Keratinocyte (primary cell): ENCODE data around the gene CACHD1. TPM values are rescaled to one million over a fixed set of nuclear protein-coding genes. Genes with fewer than 3 reads are reported as not detected.

ENCODE experiments used
- DNase-seq: peaks from one replicate; pipeline ENCODE4 v3.0.0-alpha.2; 2011; ENCODE audit warnings: low read depth, missing footprints, low spot score
- FAIRE-seq: peaks from 2 replicates; lab custom pipeline; 2011; peaks lifted over from hg19 to GRCh38; lab: Jason Lieb, UNC
- H2AFZ ChIP-seq: 2 replicates; pipeline ENCODE4 v1.6.0; 2012; ENCODE audit warnings: low read length, control low read depth, inconsistent platforms; ENCODE audit not compliant: control insufficient read depth
- H3K27ac ChIP-seq: 2 replicates; pipeline ENCODE4 v1.5.1; 2011; ENCODE audit warnings: low read length; ENCODE audit not compliant: control insufficient read depth, insufficient read depth
- H3K27me3 ChIP-seq: 3 replicates; pipeline ENCODE4 v1.6.0; 2011; ENCODE audit warnings: low read length; ENCODE audit not compliant: control insufficient read depth, insufficient read depth; ENCODE audit errors: extremely low read depth
- H3K36me3 ChIP-seq, 2 experiments: 2 replicates in 1 of 2; 3 replicates in 1 of 2; pipeline ENCODE4 v1.5.1; 2011; ENCODE audit warnings: low read length in 2 of 2, mild to moderate bottlenecking in 1 of 2; ENCODE audit not compliant: control insufficient read depth in 2 of 2, insufficient read depth in 2 of 2; ENCODE audit errors: extremely low read depth in 1 of 2
- H3K4me1 ChIP-seq: 3 replicates; pipeline ENCODE4 v1.5.1; 2011; ENCODE audit warnings: low read length; ENCODE audit not compliant: control insufficient read depth, insufficient read depth; ENCODE audit errors: extremely low read depth
- H3K4me2 ChIP-seq: 3 replicates; pipeline ENCODE4 v1.6.0; 2011; ENCODE audit warnings: low read depth, low read length; ENCODE audit not compliant: control insufficient read depth, insufficient read depth; ENCODE audit errors: extremely low read depth
- H3K4me3 ChIP-seq, 3 experiments: fragments of 200-600 bp in 1 of 3; sonication (generic) in 1 of 3; 2 replicates in 2 of 3; 3 replicates in 1 of 3; pipeline ENCODE4 v1.5.1; 2011 to 2016; ENCODE audit warnings: low read length in 3 of 3, mild to moderate bottlenecking in 3 of 3, control low read depth in 2 of 3, inconsistent platforms in 1 of 3, low read depth in 1 of 3, mixed read lengths in 1 of 3, mixed run types in 1 of 3, moderate library complexity in 1 of 3; ENCODE audit not compliant: control insufficient read depth in 2 of 3, insufficient read depth in 2 of 3; ENCODE audit errors: extremely low read depth in 1 of 3
- H3K79me2 ChIP-seq: 2 replicates; pipeline ENCODE4 v1.6.0; 2012; ENCODE audit warnings: low read length; ENCODE audit not compliant: control insufficient read depth, insufficient read depth
- H3K9ac ChIP-seq: 3 replicates; pipeline ENCODE4 v1.6.0; 2011; ENCODE audit warnings: low read length; ENCODE audit not compliant: control insufficient read depth, insufficient read depth; ENCODE audit errors: extremely low read depth
- H3K9me1 ChIP-seq: 3 replicates; pipeline ENCODE4 v1.6.0; 2011; ENCODE audit warnings: low read length; ENCODE audit not compliant: control insufficient read depth, insufficient read depth; ENCODE audit errors: extremely low read depth
- H3K9me3 ChIP-seq: 2 replicates; pipeline ENCODE4 v1.5.1; 2012; ENCODE audit warnings: low read depth, low read length; ENCODE audit not compliant: control insufficient read depth
- H4K20me1 ChIP-seq: 3 replicates; pipeline ENCODE4 v1.6.0; 2011; ENCODE audit warnings: low read length; ENCODE audit not compliant: control insufficient read depth, insufficient read depth; ENCODE audit errors: extremely low read depth
- CTCF ChIP-seq, 3 experiments: IDR thresholded peaks in 1 of 3; conservative IDR thresholded peaks in 1 of 3; optimal IDR thresholded peaks in 1 of 3; 2 replicates in 2 of 3; 3 replicates in 1 of 3; pipeline versions ENCODE3 to v1.5.1; 2011; ENCODE audit warnings: low read length in 3 of 3, mild to moderate bottlenecking in 3 of 3, moderate library complexity in 2 of 3, control low read depth in 1 of 3, inconsistent platforms in 1 of 3; ENCODE audit not compliant: insufficient read depth in 2 of 3; ENCODE audit errors: extremely low read depth in 1 of 3
- EZH2 ChIP-seq: IDR thresholded peaks from one replicate; pipeline ENCODE4 v1.6.1; 2012; ENCODE audit warnings: inconsistent platforms, mild to moderate bottlenecking, low read length, moderate library complexity
- dilution Hi-C: fragments of 300-500 bp; cut with MboI; formaldehyde crosslinking; loops from one replicate; pipeline ENCODE4 v1.7.0; 2020; ENCODE audit warnings: low sequenced_read_pairs; ENCODE audit not compliant: extremely low pct_ligation_motif_present
- polyA plus RNA-seq, 5 experiments: library from polyadenylated mRNA; depleted of rRNA in 3 of 5; stranded (reverse) in 3 of 5; stranded (forward) in 1 of 5; unstranded in 1 of 5; fragments of >200 nt; gene quantifications; 1 replicate in 1 of 5; 2 replicates in 3 of 5; 3 replicates in 1 of 5; pipeline versions ENCODE4 v1.2.1 to v1.2.3, GENCODE V29; 2011 to 2012; ENCODE audit warnings: missing spikeins in 2 of 5, low read depth in 1 of 5, low replicate concordance in 1 of 5

CACHD1 gene
- polyA plus RNA-seq, 1 donor (not counting 4 experiments of a cell fraction or from before 2014, with no cell fraction given) = 2.4 TPM

- Histone ChIP-seq H3K36me3 (no peaks in the 10 kb centered on the region), H3K4me2 (no peak overlapping the region), H3K9me1 (no peaks in the 10 kb centered on the region), H3K9me3 (no peaks in the 10 kb centered on the region), H3K4me1 (peaks cover 4% of the 10 kb centered on the region), H3K4me3 (no peak overlapping the region), H3K79me2 (no peaks in the 10 kb centered on the region), H3K9ac (no peak overlapping the region), H3K27me3 (no peaks in the 10 kb centered on the region), H2AFZ (no peak overlapping the region), H4K20me1 (no peaks in the 10 kb centered on the region), H3K27ac (no peak overlapping the region)
- dilution Hi-C loops = no loop called here
- TF ChIP-seq CTCF (optimal IDR thresholded peaks at IDR 0.05 in 1 of 3, IDR thresholded peaks at IDR 0.05 in 1 of 3, conservative IDR thresholded peaks at IDR 0.05 in 1 of 3; ENCODE audit: extremely low read depth in 1 of 3, insufficient read depth in 2 of 3, low read length in 3 of 3) (no peak), EZH2 (no peak)
- DNase-seq (no peak), FAIRE-seq (no peak)
Measured at GRCh38 chr1:64594446-64594845, 124.5 kb downstream of the CACHD1 start.

DNA sequence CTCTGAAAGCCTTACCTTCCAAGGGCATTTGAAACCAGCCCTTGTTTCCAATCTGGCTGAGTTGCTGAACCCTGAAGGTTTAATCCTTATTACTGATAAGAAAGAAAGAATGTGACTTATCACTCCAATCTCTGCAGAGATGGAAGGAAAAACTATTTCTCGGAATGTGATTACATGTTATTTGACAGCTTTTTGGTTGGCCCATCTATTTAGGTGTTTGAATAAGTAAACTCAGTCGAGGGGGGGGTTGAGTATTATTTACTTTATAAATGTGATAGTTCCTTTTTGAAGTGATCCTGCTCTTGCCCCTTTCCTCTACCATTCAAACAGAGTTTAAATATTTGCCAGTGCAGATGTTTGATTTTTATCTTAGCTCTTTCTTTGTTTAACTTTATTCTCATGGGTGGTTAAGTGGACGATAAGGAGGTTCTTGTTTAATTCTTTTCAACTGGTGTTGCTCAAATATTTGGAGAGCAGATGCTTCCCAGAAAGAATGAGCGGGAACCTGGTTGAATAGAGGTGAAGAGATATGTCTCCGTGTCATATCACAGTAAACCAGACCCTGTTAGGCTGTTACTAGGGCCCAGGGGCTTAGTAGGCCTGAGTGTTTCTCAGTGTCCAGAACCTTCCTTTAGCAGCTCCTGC lies 126.1 kb downstream of the CACHD1 start:
- dilution Hi-C loops = no loop called here
- DNase-seq (no peak), FAIRE-seq (no peak)
- Histone ChIP-seq H3K4me2 (no peak overlapping the region), H3K36me3 (no peaks in the 10 kb centered on the region), H3K27ac (no peak overlapping the region), H3K9me1 (no peaks in the 10 kb centered on the region), H2AFZ (no peak overlapping the region), H3K4me3 (no peak overlapping the region), H3K4me1 (peaks cover 4% of the 10 kb centered on the region), H4K20me1 (no peaks in the 10 kb centered on the region), H3K27me3 (no peaks in the 10 kb centered on the region), H3K9me3 (no peaks in the 10 kb centered on the region), H3K9ac (no peak overlapping the region), H3K79me2 (no peaks in the 10 kb centered on the region)
- TF ChIP-seq CTCF (optimal IDR thresholded peaks at IDR 0.05 in 1 of 3, IDR thresholded peaks at IDR 0.05 in 1 of 3, conservative IDR thresholded peaks at IDR 0.05 in 1 of 3; ENCODE audit: extremely low read depth in 1 of 3, insufficient read depth in 2 of 3, low read length in 3 of 3) (no peak), EZH2 (no peak)
